Stimulated activated CD8-positive, alpha-beta memory T cell treated with anti-CD3 and anti-CD28 coated beads, Interleukin-4, amount 100 ng/mL, for 24 hours (primary cell): Measurements from ENCODE around the gene YY1AP1.
"Not testable (repeated sequence)": the region's sequence is repeated elsewhere in the genome, so short reads cannot be mapped to it uniquely, and the experiment has no call there.

ENCODE experiments used
- DNase-seq: peaks from one replicate; pipeline ENCODE4 v3.0.0-alpha.2; 2020; ENCODE audit warnings: low read depth

The YY1AP1 gene

DNA sequence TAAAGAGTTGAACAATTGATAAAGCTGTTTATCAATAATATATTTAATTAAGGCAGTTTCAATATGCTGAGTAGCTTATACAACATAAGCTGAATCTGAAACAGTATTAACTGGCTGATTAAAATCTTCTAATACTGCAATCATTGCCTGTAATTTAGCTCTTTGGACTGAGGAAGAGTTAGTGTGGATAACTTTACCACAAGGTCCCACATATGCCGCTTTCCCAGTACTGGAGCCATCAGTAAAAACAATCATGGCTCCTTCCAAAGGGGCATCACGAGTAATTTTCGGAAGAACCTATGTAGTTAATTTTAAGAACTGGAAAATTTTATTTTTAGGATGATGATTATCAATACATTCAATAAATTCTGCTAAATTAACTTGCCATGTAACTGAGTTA is 7.0 kb upstream of the YY1AP1 start:
- no peak for DNase-seq

DNA sequence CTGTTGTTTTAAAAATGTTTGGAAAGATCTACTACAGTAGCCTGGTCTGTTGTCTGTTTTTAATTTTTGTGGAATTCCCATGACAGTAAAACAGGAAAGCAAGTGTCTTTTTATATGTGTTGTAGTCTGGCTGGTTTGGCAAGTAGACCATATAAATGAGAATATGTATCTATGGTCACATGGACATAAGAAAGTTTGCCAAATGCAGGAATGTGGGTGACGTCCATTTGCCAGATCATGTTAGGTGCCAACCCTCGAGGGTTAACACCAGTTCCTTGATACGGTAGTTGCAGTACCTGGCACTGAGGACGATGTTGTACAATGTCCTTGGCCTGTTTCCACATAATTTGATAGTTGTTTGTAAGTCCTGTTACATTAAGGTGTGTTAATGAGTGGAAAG is 6.5 kb upstream of the YY1AP1 start:
- no peak for DNase-seq

DNA sequence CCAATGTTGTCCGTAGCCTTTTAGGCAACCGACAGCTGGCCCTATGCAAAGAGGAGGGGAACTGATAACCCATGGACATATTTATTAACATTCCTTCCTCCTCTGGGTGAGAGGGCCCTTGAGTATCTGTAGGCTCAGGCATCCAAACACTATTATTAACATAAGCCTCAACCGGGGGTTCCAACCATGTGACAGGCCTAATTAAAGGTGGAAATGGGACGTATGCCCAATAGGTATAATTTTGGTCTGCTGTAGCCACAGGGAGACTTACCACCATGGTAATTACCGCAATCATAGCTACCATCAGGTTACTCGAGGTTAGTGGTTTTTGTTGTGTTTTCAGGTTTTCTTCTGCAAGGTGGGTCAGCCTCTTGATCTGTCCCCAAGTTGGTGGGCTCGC is 5.6 kb upstream of the YY1AP1 start:
- DNase-seq = no peak

DNA sequence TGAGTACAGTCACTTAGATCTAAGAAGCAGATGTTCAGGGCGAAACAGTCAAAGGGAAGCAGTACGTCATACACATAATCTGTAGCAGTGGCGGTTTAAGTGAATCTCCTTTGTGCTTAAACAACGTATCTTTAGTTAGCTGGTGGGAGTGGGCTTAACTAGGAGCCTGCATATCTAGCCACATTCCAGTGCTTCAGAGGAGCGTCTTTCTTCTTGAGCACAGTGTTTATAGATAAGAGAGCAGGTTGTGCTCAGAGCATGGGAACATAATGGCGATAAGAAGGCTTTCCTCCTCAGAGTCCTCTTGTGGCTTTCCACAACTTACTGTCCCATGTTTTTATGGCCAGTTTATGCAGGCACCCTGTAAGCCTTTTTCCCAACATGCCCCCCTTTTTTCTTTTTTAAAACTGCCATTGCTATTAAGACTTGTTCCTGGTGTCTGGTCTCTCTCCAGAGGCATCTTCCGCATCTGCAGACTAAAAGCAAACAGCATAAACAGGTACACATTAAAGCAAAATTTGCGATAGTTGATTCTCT is 3.5 kb upstream of the YY1AP1 start:
- DNase-seq = no peak

DNA sequence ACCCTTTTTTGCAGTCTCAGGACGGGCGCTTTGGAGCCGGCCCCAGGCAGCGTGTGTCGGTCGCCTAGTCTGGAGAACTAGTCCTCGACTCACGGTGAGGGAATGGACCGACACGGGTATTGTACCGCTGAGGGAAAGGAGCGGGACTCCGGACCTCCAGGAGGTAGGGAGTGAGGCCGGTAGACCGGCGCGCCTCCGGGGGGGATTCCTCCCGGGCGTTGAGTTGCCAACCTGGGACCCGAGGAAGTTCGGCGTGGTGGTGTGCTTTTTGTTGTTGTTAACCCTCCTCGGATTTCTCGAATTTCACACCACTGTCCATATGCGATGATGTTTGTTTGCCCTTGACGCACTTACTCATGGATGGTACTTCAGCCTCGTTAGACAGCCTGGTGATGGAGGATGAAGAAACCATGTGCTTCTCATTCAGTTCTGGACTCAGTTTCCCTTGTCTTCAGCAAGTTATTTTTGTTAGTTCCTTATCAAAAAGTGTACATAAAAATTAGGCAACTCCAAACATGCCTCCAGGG is 570 bp upstream of the YY1AP1 start, which contains the start of gene DAP3:
Gene DAP3 (plus strand): TSS at position 11 of the 527 bp plus-strand sequence. CDS start 20,689 bp downstream, outside the sequence.
- DNase-seq = not testable (repeated sequence)

DNA sequence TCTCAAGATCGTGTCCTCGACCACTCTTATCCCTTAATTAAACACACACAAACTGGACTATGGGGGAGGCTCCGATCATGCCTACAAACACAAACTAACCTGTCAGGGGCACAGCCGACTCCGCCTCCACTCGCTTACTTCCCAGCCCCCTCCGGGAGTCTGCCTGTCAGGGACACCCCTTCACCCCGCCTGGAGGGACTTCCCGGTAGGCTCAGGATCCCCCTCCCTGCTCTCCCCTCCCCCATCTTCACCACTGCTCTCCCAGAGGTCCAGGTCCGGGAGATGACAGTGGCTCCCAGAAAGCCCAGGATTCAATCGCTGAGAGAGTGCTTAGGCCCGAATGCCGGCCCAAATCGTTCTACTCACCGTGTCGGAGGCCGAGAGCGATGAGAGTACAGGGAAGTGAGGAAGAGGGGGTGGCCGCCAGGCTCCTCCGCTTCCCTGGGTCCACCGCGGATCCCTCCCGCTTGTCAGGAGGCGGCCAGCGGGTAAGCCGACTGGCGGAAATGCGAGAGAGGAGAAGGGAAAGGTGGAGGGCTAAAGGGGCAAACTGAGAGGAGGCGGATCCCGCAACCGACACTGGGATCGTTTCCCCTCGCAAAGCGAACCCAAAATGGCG is 760 bp downstream of the YY1AP1 start:
- DNase-seq = not testable (repeated sequence)

DNA sequence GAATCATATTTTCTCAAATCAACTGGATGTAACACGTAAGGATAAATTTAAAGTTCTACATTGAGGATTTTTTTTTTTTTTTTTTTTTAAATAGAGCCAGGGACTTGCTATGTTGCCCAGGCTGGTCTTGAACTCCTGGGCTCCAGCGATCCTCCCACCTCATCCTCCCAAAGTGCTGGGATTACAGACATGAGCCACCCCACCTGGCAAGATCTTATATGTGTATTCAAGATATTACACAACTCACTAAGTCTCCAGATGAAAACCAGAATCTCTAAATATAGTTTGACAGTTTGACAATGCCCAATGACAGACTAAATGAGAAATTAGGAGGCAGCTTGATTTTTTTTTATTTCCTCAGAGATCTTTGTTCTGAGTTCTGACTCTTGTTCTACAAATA is 6.8 kb downstream of the YY1AP1 start:
- DNase-seq = no peak

DNA sequence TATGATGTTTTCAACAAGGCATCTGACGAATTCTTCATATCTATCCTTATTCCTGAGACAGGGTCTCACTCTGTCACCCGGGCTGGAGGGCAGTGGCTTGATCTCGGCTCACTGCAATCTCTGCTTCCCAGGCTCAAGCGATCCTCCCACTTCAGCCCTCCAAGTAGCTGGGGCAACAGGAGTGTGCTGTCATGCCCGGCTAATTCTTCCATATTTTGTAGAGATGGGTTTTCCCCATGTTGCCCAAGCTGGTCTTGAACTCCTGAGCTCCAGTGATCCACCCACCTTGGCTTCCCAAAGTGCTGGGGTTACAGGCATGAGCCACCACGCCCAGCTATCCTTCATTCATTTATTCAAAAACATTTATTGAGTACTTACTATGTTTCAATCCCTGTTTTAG is 8.0 kb downstream of the YY1AP1 start:
- DNase-seq = no peak

DNA sequence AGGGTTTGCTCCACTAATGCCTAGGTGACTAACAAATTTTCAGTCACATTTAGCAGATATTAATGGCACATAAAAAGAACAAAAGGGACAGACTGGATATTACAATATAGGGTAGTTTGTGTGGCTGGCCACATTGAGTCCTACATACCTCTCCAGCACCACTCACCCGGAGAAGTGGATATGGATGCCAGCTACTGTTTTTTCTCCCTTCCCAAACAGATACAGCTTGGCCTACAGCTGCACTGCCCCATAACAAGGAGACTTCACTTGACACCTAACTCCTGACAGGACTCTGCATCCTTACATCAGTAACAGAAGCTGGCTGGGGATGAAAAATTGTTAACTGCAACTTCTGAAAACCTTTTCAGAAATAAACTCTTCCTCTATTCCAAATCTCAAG is 9.6 kb downstream of the YY1AP1 start:
- not testable (repeated sequence) for DNase-seq

DNA sequence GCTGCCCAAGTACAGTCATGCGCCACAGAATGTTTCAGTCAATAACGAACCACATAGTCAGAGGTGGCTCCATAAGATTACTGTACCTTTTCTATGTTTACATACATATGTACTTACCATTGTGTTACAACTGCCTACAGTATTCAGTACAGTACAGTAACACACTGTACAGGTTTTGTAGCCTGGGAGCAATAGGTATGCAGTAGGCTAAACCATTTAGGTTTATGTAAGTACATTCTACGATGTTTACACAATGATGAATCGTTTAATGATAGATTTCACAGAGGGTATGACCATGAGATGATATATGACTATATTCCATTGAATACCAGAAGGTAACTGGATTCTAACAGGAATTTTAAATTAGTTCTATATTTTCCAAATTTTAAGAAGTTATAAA is 10.5 kb downstream of the YY1AP1 start:
- DNase-seq = no peak

DNA sequence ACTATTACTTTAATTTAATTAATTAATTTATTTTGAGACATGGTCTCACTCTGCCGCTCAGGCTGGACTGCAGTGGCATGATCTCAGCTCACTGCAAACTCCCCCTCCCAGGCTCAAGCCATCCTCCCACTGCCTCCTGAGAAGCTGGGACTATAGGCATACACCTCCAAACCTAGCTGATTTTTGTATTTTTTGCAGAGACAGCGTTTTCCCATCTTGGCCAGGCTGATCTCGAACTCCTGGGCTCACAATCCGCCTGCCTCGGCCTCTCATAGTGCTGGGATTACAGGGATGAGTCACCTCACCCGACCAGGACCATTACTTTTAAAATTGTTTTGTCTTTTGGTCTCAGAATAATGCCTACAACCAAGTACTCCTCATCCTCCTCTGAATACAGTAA is 15.6 kb downstream of the YY1AP1 start:
- no peak for DNase-seq

DNA sequence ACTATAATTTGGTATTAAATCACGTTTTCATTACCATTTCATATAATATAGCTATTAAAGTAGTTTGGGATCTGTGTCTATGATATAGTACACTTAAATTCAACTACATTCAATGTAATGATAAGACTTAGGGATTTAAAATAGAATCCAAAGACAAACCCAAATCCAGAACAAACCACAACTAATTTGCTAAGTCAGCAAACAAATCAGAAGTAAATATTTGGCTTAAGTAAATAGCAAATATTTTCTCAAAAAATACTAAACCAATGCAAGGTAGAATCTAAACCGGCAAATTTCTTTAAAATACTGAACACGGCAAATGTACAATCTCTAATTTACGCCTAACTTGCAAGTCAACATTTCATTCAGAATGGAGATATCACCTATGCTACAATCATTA is 16.8 kb downstream of the YY1AP1 start:
- DNase-seq = no peak

DNA sequence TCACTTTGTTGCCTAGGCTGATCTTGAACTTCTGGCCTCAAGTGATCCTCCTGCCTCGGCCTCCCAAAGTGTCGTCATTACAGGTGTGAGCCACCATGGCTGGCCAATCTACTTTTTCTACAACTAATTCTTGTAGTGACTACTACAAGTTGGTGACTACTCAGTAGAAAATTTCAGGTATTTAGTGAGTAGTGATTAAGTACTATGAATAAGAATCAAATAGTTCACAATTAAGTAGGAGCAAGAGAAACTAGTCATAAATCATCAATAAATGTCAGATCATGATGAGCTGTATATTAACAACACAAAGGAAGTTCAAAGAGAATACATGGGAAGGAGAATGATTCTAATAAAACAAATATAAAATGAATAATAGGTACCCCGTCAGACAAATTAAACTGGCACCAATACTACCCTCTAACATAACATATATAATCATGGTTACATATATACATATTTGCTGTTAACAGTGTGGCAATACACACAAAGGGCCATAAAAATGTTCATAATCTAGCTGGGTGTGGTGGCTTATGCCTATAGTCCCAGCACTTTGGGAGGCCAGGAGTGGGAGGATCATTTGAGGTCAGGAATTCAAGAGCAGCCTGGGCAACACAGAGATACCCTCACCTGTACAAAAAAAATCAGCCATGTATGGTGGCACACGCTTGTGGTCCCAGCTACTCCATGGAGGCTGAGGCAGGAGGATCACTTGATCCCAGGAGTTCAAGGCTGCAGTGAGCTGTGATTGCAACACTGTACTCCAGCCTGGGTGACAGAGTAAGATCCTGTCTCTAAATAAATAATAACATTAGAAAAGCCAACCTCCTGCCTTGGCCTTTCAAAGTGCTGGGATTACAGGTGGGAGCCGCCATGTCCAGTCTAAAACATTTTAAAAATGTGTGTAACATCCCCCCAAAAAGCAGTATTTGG is 19.1 kb downstream of the YY1AP1 start:
- no peak for DNase-seq

DNA sequence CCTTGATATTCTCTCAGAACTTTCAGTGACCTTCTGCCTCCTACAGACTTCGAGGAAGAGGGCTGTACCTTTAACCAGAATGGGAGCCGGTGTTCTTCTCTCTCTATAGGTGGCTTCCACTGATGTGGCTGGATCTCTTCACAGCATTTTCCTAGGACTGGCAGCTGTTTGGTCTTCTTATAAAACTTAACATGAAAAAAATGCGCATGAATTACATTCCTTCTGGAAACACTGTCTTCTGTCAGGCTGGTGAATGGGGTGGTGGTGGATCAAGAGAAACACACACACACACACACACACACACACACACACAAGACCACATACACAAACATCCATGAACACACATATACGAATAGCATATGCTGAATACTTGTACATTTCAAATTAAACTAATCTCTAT is 27.3 kb downstream of the YY1AP1 start:
- DNase-seq = not testable (repeated sequence)

DNA sequence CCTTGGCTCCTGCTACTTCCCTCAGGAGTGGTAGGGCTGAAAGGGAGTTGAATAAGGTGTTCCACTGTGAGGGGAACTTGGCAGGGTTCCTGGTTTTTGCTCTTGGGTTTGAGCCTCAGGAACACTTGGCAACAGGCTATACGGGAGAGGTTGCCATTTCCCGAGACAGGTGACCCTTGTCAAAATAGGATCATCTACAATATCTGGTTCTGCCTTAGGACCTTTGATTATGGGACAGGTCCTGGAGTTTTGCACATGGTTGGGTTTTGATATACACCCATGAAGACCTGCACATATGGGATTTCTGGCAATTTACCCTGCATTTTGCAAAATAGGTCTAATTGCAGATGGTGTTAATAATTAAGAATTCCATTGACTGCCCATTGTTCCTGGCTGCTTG is 31.1 kb downstream of the YY1AP1 start:
- DNase-seq = no peak

DNA sequence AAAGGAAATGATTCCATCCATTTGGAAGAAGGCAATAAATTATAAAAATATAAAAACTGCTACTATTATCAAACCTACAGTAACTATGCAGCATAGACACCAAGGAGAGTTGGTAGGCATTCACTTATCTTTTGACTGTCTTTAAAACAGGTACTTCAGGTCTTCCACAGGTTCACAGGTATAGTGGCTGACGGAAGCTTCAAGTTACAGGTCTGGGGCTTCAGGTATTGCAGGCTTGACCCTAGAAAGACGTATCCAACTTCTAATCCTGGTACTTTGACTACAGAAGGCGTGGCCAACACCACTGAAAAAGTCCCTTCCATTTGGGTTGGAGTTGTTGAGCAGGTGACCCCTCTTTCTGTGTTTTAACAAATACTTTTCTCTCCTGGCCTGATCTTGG is 35.6 kb downstream of the YY1AP1 start:
- DNase-seq = no peak

DNA sequence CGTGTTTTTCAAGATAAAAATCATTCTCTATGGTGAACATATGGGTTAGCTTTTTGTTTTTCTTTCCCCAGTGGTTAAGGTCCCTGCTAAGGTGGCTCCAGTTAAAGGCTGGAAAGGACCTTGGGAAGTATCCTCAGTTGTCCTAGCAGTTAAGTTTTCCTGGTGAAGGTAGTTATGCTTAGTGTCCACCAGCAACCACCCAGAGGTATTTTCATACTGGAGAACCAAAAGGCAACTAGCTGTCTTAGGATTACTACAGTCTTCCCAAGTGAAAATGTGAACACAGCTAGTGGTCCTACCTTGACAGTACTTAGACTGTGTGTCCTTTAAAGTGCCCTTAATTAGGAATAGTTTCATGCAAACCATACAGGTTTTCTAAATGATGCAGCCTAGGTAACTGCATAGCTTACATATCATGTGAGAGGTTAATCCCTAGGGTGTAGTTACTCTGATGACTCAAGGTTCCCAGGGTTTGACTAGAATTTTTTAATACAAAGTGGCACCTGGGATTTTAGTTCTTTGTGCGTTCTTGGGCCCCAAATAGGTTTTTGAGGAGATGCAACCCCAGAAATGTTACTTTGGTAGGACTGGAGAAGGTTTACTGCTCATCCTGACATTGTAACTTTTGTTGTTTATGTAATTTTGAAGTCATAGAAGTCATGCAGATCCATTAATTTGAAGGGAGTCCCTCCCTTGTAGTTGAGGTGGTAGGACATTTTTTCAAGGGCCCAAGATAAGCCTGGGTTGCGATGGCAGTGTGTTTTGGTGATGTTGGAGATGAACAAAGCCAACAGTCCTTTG is 36.5 kb downstream of the YY1AP1 start:
- DNase-seq = no peak

DNA sequence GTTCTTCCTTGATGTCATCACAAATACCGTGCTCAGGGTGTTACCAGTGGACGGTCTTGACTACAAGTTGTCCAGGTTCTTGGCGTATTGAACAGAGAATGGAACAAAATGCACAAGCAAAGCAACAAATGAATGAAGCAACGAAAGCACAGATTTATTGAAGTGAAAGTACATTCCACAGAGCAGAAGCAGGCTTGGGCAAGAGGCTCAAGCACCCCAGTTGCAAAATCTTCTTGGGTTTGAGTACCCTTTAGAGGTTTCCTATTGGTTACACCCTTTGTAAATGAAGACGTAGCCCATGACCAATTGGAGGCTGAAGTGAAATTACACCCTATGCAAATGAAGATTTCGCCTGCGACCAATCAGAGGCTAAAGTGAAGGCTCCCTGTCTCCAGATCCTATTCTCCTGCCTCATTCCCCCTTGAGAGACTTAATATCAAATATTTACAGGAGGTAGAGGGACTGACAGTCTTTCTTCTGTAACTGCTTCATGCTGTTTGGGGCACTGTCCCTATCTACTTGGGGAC is 38.3 kb downstream of the YY1AP1 start:
- no peak for DNase-seq

DNA sequence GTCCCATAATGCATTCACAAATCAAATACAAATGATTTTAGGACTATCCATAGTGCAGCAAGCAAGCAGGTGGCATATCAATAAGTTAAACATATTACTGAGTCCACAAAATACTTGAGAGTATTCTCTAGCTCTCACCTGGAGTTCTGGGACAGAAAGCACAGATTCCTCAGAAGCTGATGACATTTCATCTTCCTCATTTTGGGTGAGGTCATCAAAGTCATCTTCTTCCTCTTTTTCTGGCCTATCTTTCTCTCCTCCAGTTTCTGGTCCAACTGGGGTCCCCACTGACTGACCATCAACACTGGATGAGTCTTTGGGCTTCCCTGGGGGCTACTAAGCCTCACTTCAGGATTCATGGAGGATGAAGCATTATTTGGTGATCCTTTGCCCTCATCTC is 38.9 kb downstream of the YY1AP1 start:
- no peak for DNase-seq

DNA sequence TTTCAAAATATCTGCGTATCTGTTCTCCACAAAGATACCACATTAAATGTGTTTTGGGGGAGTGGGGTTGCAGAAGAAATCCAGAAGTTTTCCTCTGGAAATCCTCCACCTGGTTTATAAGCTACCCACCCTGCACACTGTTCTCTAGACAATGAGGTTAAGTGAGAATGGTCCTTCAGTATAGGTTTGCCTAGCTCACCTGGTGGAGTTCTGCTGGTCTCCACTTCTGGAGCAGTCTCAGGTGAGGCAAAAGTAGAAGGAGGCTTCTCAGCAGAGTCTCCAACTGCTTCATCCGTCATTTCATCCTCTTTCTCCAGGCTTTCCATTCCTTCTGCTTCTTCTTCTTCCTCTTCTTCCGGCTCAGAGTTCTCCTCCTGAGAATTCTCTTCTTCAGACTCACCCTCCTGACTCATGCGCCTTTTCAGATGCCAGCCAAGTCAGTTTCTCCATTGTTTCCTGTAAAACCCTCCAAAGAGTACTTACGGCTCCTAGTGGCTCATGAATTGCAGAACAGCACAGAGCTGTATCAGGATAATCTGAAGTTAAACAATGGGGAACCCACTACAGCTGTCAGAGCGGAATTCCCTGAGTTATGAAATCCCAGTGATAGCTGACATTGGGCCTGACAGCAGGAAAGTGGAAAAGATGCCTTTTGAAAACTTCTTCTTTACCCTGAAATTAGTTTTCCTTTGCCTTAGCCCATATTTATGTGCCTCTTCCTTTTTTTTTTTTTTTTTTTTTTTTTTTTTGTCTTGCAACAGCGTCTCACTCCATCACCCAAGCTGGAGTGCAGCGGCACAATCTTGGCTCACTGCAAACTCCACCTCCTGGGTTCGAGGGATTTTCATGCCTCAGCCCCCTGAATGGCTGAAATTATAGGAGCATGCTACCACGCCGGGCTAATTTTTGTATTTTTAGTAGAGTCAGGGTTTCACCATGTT is 40.1 kb downstream of the YY1AP1 start:
- DNase-seq = no peak

DNA sequence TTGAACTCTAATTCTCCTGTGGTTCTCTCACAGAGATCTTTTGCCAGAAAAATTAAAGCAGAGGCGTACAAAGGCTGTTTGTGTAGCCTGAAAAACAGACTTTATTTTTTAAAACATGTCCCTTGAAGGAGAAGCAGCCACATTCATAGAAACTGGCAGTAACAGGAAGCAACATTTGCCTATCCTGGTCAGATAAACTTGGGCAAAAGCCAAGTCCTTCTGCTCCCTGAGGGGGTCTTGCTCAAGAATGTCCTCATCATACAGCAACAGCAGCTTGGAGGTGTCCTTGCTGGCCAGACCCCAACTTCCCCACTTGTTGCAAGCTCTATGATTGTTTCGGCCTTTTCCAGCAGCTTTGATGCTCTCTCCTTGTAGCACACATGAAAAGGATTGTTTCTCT is 42.3 kb downstream of the YY1AP1 start:
- DNase-seq = no peak
